GM12878 (cell line): Measurements from ENCODE around the gene OTOP3. TPM values are rescaled to one million over a fixed set of nuclear protein-coding genes. Genes with fewer than 3 reads are reported as not detected.

Experiments used
- ATAC-seq: fragments of 200-7000 bp; cut with Tn5 transposase; 3 replicates; pipeline ENCODE4 v1.9.1; 2020; ENCODE audit warnings: mild to moderate bottlenecking, moderate library complexity
- BruUV-seq: library from RNA; stranded (reverse); fragments of 400-500 nt; replicated peaks from 2 replicates; lab custom pipeline; 2021; lab: Mats Ljungman, UMichigan
- CTCF ChIA-PET: fragments of 300-600 bp; sonication (Branson Sonifier 250); formaldehyde crosslinking; extraction: SDS; loops from one replicate; lab custom pipeline; 2021; ENCODE audit warnings: inconsistent platforms; lab: Yijun Ruan, JAX
- POLR2A ChIA-PET: fragments of 350-600 bp; formaldehyde crosslinking; extraction: SDS; loops from one replicate; lab custom pipeline; 2021; ENCODE audit warnings: inconsistent platforms; lab: Charles Lee
- RAD21 ChIA-PET: fragments of 300-600 bp; sonication (Branson Sonifier 250); formaldehyde crosslinking; loops from one replicate; lab custom pipeline; 2023; ENCODE audit warnings: antibody characterized with exemption; ENCODE audit not compliant: unreplicated experiment; lab: Charles Lee
- SMC1A ChIA-PET: fragments of 300-600 bp; sonication (Branson Sonifier 250); formaldehyde crosslinking; loops from one replicate; lab custom pipeline; 2023; ENCODE audit not compliant: unreplicated experiment, uncharacterized antibody; lab: Charles Lee
- DNase-seq: peaks from one replicate; pipeline ENCODE4 v3.0.0-alpha.2; 2011; ENCODE audit warnings: low read depth, low spot score
- FAIRE-seq: peaks from 3 replicates; lab custom pipeline; 2011; peaks lifted over from hg19 to GRCh38; lab: Jason Lieb, UNC
- H2AFZ ChIP-seq: 2 replicates; pipeline ENCODE4 v1.6.0; 2011; ENCODE audit warnings: low read depth, low read length, control low read depth; ENCODE audit not compliant: control insufficient read depth
- H3K27ac ChIP-seq: 2 replicates; pipeline ENCODE4 v1.5.1; 2011; ENCODE audit warnings: control low read depth; ENCODE audit not compliant: control insufficient read depth, insufficient read depth
- H3K27me3 ChIP-seq, 2 experiments: replicated peaks in 1 of 2; 2 replicates each; pipeline versions ENCODE4 v1.6.0 to v1.6.1; 2011; ENCODE audit warnings: low read length in 1 of 2; ENCODE audit not compliant: control insufficient read depth in 2 of 2, insufficient read depth in 2 of 2
- H3K36me3 ChIP-seq, 2 experiments: 2 replicates each; pipeline ENCODE4 v1.5.1; 2011; ENCODE audit warnings: low read length in 1 of 2; ENCODE audit not compliant: control insufficient read depth in 2 of 2, insufficient read depth in 2 of 2
- H3K4me1 ChIP-seq: 2 replicates; pipeline ENCODE4 v1.6.1; 2011; ENCODE audit warnings: mild to moderate bottlenecking, low read length, moderate library complexity, mixed read lengths; ENCODE audit not compliant: control insufficient read depth, insufficient read depth
- H3K4me2 ChIP-seq: 2 replicates; pipeline ENCODE4 v1.6.0; 2011; ENCODE audit warnings: control low read depth; ENCODE audit not compliant: control insufficient read depth, insufficient read depth
- H3K4me3 ChIP-seq: fragments of 200-600 bp; sonication (generic); 2 replicates; pipeline ENCODE4 v1.5.1; 2016
- H3K79me2 ChIP-seq: 2 replicates; pipeline ENCODE4 v1.6.0; 2011; ENCODE audit warnings: low read length; ENCODE audit not compliant: control insufficient read depth, insufficient read depth
- H3K9ac ChIP-seq: 2 replicates; pipeline ENCODE4 v1.8.0; 2011; ENCODE audit warnings: low read length, control low read depth, mixed read lengths; ENCODE audit not compliant: control insufficient read depth, insufficient read depth
- H3K9me3 ChIP-seq: replicated peaks from 3 replicates; pipeline ENCODE4 v1.5.1; 2011; ENCODE audit warnings: mild to moderate bottlenecking, low read length; ENCODE audit not compliant: control insufficient read depth, insufficient read depth
- H4K20me1 ChIP-seq: 2 replicates; pipeline ENCODE4 v1.6.0; 2011; ENCODE audit not compliant: control insufficient read depth, insufficient read depth
- ATF2 ChIP-seq: IDR thresholded peaks from 2 replicates; pipeline ENCODE4 v1.6.1; 2012; ENCODE audit warnings: low read length, inconsistent platforms
- EED ChIP-seq: sonication (generic); IDR thresholded peaks from 2 replicates; pipeline ENCODE4 v1.6.1; 2016; ENCODE audit warnings: antibody characterized with exemption, low read depth
- NRF1 ChIP-seq: conservative IDR thresholded peaks from 2 replicates; pipeline ENCODE4 v1.6.1; 2011; ENCODE audit warnings: mild to moderate bottlenecking, low read depth, low read length, improper control_type of control experiment
- PBX3 ChIP-seq: IDR thresholded peaks from 2 replicates; pipeline ENCODE4 v1.6.1; 2011; ENCODE audit warnings: mild to moderate bottlenecking, low read depth, low read length, moderate library complexity; ENCODE audit not compliant: insufficient replicate concordance
- PML ChIP-seq: IDR thresholded peaks from 2 replicates; pipeline ENCODE4 v1.6.1; 2012; ENCODE audit warnings: low read length, inconsistent platforms
- POU2F2 ChIP-seq: IDR thresholded peaks from 3 replicates; pipeline ENCODE4 v1.6.1; 2011; ENCODE audit warnings: low read depth, mild to moderate bottlenecking, low read length, borderline replicate concordance
- PRDM15 ChIP-seq: fragments of 450-650 bp; formaldehyde crosslinking; IDR thresholded peaks from 2 replicates; pipeline ENCODE4 v1.4.0; 2020; ENCODE audit warnings: mild to moderate bottlenecking, moderate library complexity
- SP1 ChIP-seq: IDR thresholded peaks from one replicate; pipeline ENCODE4 v1.6.1; 2011; ENCODE audit warnings: low read depth, low read length
- STAT3 ChIP-seq: IDR thresholded peaks from 2 replicates; pipeline ENCODE4 v1.6.1; 2011; ENCODE audit warnings: low read depth, low read length, improper control_type of control experiment
- TAF1 ChIP-seq: IDR thresholded peaks from 2 replicates; pipeline ENCODE4 v1.6.1; 2011; ENCODE audit warnings: mild to moderate bottlenecking, low read depth, low read length, borderline replicate concordance
- TCF7 ChIP-seq: IDR thresholded peaks from 2 replicates; pipeline ENCODE4 v1.6.1; 2014; ENCODE audit warnings: antibody characterized with exemption, borderline replicate concordance
- ZNF622 ChIP-seq: fragments of 450-650 bp; IDR thresholded peaks from 2 replicates; pipeline ENCODE4 v1.6.1; 2017; ENCODE audit warnings: mild to moderate bottlenecking, inconsistent platforms
- WGBS: methylation state at CpG from one replicate; pipeline ENCODE4 v1.1.6; 2016; ENCODE audit warnings: low lambda C conversion rate; ENCODE audit not compliant: insufficient replicate concordance, insufficient coverage; ENCODE audit errors: missing lambda C conversion rate; 5-methylcytosine and 5-hydroxymethylcytosine counted together
- in situ Hi-C: fragments of 300-500 bp; cut with MboI; formaldehyde crosslinking; loops from 9 replicates; pipeline ENCODE4 v1.14.3; 2018; ENCODE audit warnings: mixed read lengths
- intact Hi-C: fragments of 100-400 bp; cut with micrococcal nuclease; formaldehyde crosslinking; loops from one replicate; pipeline ENCODE4 v1.14.2; 2022; ENCODE audit not compliant: unreplicated experiment
- polyA plus RNA-seq, 11 experiments: library from polyadenylated mRNA; depleted of rRNA in 4 of 11; unstranded in 6 of 11; stranded (reverse) in 5 of 11; fragments of >200 nt; fragmentation: Nextera tagmentation in 4 of 11; fragmentation: Illumina TruSeq in 1 of 11; extraction: Ambion mirVana in 4 of 11; extraction: Trizol in 1 of 11; gene quantifications; 1 replicate in 1 of 11; 2 replicates in 10 of 11; pipeline versions ENCODE4 v1.2.1 to v1.2.3, GENCODE V29; 2011 to 2016; ENCODE audit warnings: inconsistent platforms in 2 of 11, missing spikeins in 2 of 11, low read depth in 1 of 11
- total RNA-seq, 4 experiments: library from RNA; depleted of rRNA in 3 of 4; stranded (reverse); fragments of >200 nt in 3 of 4; fragmentation: Illumina TruSeq in 1 of 4; extraction: Trizol in 1 of 4; gene quantifications; 2 replicates each; pipeline versions ENCODE4 v1.2.1 to v1.2.3, GENCODE V29; 2013 to 2021

OTOP3 gene
- total and polyA plus RNA-seq, 10 of the 15 experiments (the other 5 are each of a cell fraction or from before 2014, with no cell fraction given): 0.03 to 0.06 TPM; not detected in 8

DNA sequence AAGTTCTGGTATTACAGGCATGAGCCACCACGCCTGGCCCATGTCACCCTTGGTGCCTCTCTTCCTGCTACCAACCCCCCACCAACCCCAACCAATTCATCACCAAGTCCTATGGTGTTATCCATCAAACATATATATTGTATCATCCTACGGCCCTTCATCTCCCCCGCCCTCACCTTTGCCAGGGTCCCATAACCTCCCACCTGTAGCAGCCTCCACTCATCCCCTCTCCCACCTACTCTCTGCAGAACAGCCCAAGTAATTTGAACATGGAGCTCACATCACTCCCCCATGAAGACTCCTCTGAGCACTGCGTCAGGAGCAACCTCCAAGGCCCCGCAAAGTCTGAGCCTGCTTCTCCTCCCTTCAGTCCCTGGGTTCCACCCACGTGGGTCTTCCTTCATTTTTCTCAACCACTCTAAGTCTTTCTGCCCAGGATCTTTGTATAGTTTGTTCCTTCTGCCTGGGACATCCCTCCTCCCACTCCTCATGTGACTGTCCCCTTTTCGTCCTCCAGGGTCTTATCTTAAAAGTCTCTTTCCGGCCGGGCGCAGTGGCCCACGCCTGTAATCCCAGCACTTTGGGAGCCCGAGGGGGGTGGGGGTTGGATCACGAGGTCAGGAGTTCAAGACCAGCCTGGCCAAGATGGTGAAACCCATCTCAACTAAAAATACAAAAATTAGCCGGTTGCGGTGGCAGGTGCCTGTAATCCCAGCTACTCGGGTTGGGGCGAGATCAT lies 43.9 kb downstream of the OTOP3 start (continued):
- TF ChIP-seq POU2F2 (no peak), TCF7 (no peak), STAT3 (no peak)

DNA sequence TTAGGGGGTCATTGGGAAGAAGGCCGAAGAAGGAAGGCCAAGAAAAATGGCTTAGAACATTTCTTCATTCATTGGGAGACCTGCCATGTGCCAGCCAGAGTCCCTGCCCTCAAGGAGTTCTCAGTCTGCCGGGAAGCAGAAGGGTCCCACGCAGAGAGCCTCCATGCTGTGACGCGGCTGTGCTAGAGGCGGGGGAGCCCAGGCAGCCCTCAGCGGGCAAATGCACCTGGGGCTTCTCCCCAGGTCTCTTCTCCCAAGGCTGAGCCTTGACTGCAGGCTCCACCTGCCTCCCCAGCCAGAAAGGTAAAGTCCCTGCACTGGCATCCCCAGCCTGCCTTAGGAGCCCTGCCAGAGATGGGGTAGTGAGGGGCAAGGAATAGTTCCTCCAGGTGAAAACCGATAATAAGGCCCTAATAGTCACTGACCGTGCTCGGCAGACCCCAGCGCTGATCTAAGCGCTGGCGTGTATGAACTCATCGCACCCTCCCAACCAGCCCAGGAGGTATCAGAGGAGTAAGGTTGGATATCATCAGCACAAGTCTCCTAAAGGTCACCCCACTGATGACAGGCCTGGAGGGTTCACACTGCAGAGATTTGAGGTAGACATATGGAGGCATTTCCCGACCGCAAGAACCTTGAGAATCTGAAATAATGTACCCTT lies 45.8 kb downstream of the OTOP3 start:
- no peaks in the 10 kb centered on the region for H3K79me2 ChIP-seq
- BruUV-seq: no TSS peak
- ChIA-PET SMC1A (no interaction called here), RAD21 (no interaction called here), CTCF (no interaction called here), POLR2A (no interaction called here)
- no peak for FAIRE-seq
- H3K36me3 ChIP-seq: no peaks in the 10 kb centered on the region
- H3K4me1 ChIP-seq: peaks cover 8% of the 10 kb centered on the region
- peak overlapping the region; percentile 57 for H3K4me3 ChIP-seq
- no peak for DNase-seq
- WGBS: 64% methylated on average over 16 of the region's 16 CpGs
- H3K27ac ChIP-seq: no peak overlapping the region
- H3K9ac ChIP-seq: peak overlapping the region; percentile 56
- intact Hi-C loops (no loop called here), in situ Hi-C loops (no loop called here)
- H3K27me3 ChIP-seq: peaks cover 0 to 6% of the 10 kb centered on the region in 2 experiments; a peak in 2 of 4 replicates
- H2AFZ ChIP-seq: peak overlapping the region; percentile 92
- peak overlapping the region; percentile 99 for H3K4me2 ChIP-seq
- no peaks in the 10 kb centered on the region for H3K9me3 ChIP-seq
- TF ChIP-seq EED (no peak), PRDM15 (CRISPR knock-in tag) (no peak), SP1 (no peak), PML (no peak), ATF2 (no peak), PBX3 (no peak), TAF1 (no peak), NRF1 (no peak), ZNF622 (no peak), POU2F2 (no peak)
- ATAC-seq: peak; percentile 21; the same call in 2 of the 3 replicates
- no peaks in the 10 kb centered on the region for H4K20me1 ChIP-seq
